GM19043 (cell line): ENCODE data around the gene UBAC2.

ENCODE experiments used
- ATAC-seq: cut with Tn5 transposase; IDR thresholded peaks from one replicate; pipeline ENCODE4 v1.9.1; 2021; ENCODE audit warnings: low read depth; ENCODE audit not compliant: unreplicated experiment

Gene UBAC2

GRCh38 chr13:99265821-99266426 is 65.3 kb downstream of the UBAC2 start:
- no peak for ATAC-seq

- ATAC-seq: no peak
Observed at GRCh38 chr13:99266827-99267226, 66.2 kb downstream of the UBAC2 start.

- ATAC-seq: no peak
Observed at GRCh38 chr13:99267927-99268326, 67.3 kb downstream of the UBAC2 start.

GRCh38 chr13:99268822-99269221 is 68.2 kb downstream of the UBAC2 start:
- ATAC-seq: no peak

- peak; percentile 73 for ATAC-seq
Observed at GRCh38 chr13:99269627-99270241, 69.1 kb downstream of the UBAC2 start.

- ATAC-seq: no peak
Observed at GRCh38 chr13:99270518-99270917, 69.9 kb downstream of the UBAC2 start.

GRCh38 chr13:99271249-99271648 is 70.6 kb downstream of the UBAC2 start:
- no peak for ATAC-seq

GRCh38 chr13:99272481-99272880 is 71.8 kb downstream of the UBAC2 start:
- ATAC-seq: no peak

GRCh38 chr13:99273128-99273527 is 72.5 kb downstream of the UBAC2 start:
- no peak for ATAC-seq

- no peak for ATAC-seq
Observed at GRCh38 chr13:99275093-99275469, 74.4 kb downstream of the UBAC2 start.

- no peak for ATAC-seq
Observed at GRCh38 chr13:99276706-99277105, 76.1 kb downstream of the UBAC2 start.

GRCh38 chr13:99277629-99278028 is 77.0 kb downstream of the UBAC2 start:
- ATAC-seq: no peak

- ATAC-seq: no peak
Observed at GRCh38 chr13:99278200-99278599, 77.5 kb downstream of the UBAC2 start.

GRCh38 chr13:99278843-99279242 is 78.2 kb downstream of the UBAC2 start:
- ATAC-seq: no peak

GRCh38 chr13:99279637-99280036 is 79.0 kb downstream of the UBAC2 start:
- no peak for ATAC-seq

GRCh38 chr13:99280166-99280565 is 79.5 kb downstream of the UBAC2 start:
- no peak for ATAC-seq

GRCh38 chr13:99281811-99282263 is 81.2 kb downstream of the UBAC2 start:
- ATAC-seq: peak; percentile 65

GRCh38 chr13:99282264-99283231 is 81.9 kb downstream of the UBAC2 start:
- peak; percentile 60 for ATAC-seq

GRCh38 chr13:99285432-99286182 is 85.0 kb downstream of the UBAC2 start:
- no peak for ATAC-seq

GRCh38 chr13:99287551-99287950 is 86.9 kb downstream of the UBAC2 start:
- ATAC-seq: no peak

- ATAC-seq: peak; percentile 88
Observed at GRCh38 chr13:99288089-99288488, 87.4 kb downstream of the UBAC2 start.
